Endothelial cell of umbilical vein (primary cell): Measurements from ENCODE around the gene CIZ1. TPM values are rescaled to one million over a fixed set of nuclear protein-coding genes. Genes with fewer than 3 reads are reported as not detected.

Source experiments
- BruUV-seq: library from RNA; stranded (reverse); fragments of 400-500 nt; replicated peaks from 2 replicates; lab custom pipeline; 2021; lab: Mats Ljungman, UMichigan
- CTCF ChIA-PET: fragments of 300-600, 350-600 bp; sonication (Branson Sonifier 250); formaldehyde crosslinking; loops from one replicate; lab custom pipeline; 2021; ENCODE audit warnings: antibody characterized with exemption, inconsistent platforms; lab: Charles Lee
- POLR2A ChIA-PET: fragments of 300-600, 350-600 bp; sonication (Branson Sonifier 250); formaldehyde crosslinking; loops from one replicate; lab custom pipeline; 2021; ENCODE audit warnings: antibody characterized with exemption, inconsistent platforms; lab: Charles Lee
- DNase-seq: peaks from one replicate; pipeline ENCODE4 v3.0.0-alpha.2; 2011; ENCODE audit warnings: low read depth, low spot score
- FAIRE-seq: peaks from 2 replicates; lab custom pipeline; 2011; peaks lifted over from hg19 to GRCh38; lab: Jason Lieb, UNC
- H2AFZ ChIP-seq: 2 replicates; pipeline ENCODE4 v1.6.0; 2012; ENCODE audit warnings: low read depth, low read length, control low read depth, inconsistent platforms
- H3K27ac ChIP-seq: 2 replicates; pipeline ENCODE4 v1.5.1; 2011; ENCODE audit warnings: low read depth, mild to moderate bottlenecking, control low read depth, low read length, moderate library complexity; ENCODE audit not compliant: insufficient read depth
- H3K27me3 ChIP-seq, 2 experiments: 2 replicates each; pipeline versions ENCODE4 v1.6.0 to v1.6.1; 2011; ENCODE audit warnings: low read length in 2 of 2, mixed read lengths in 1 of 2; ENCODE audit not compliant: control insufficient read depth in 2 of 2, insufficient read depth in 2 of 2
- H3K36me3 ChIP-seq, 2 experiments: 2 replicates in 1 of 2; 3 replicates in 1 of 2; pipeline ENCODE4 v1.5.1; 2011; ENCODE audit warnings: low read length in 2 of 2, mild to moderate bottlenecking in 1 of 2, moderate library complexity in 1 of 2; ENCODE audit not compliant: control insufficient read depth in 2 of 2, insufficient read depth in 2 of 2; ENCODE audit errors: extremely low read depth in 1 of 2
- H3K4me1 ChIP-seq: 3 replicates; pipeline ENCODE4 v1.5.1; 2011; ENCODE audit warnings: mild to moderate bottlenecking, low read length; ENCODE audit not compliant: control insufficient read depth, insufficient read depth; ENCODE audit errors: extremely low read depth
- H3K4me2 ChIP-seq: 2 replicates; pipeline ENCODE4 v1.6.1; 2011; ENCODE audit warnings: low read length, control low read depth, mixed read lengths; ENCODE audit not compliant: insufficient read depth
- H3K4me3 ChIP-seq, 3 experiments: fragments of 200-600 bp in 1 of 3; sonication (generic), shearing (Covaris generic) in 1 of 3; replicated peaks in 1 of 3; 2 replicates each; pipeline ENCODE4 v1.5.1; 2011 to 2016; ENCODE audit warnings: control low read depth in 3 of 3, low read length in 3 of 3, mild to moderate bottlenecking in 2 of 3, inconsistent platforms in 1 of 3, low read depth in 1 of 3, moderate library complexity in 1 of 3; ENCODE audit not compliant: insufficient read depth in 1 of 3
- H3K79me2 ChIP-seq: 2 replicates; pipeline ENCODE4 v1.6.0; 2012; ENCODE audit warnings: low read length, inconsistent platforms; ENCODE audit not compliant: control insufficient read depth, insufficient read depth
- H3K9ac ChIP-seq: replicated peaks from 2 replicates; pipeline ENCODE3; 2011; ENCODE audit warnings: low read length, control low read depth; ENCODE audit not compliant: insufficient read depth; ENCODE audit errors: extremely low read depth
- H3K9me1 ChIP-seq: replicated peaks from 3 replicates; pipeline ENCODE4 v1.6.0; 2011; ENCODE audit warnings: mild to moderate bottlenecking, low read length; ENCODE audit not compliant: control insufficient read depth, insufficient read depth; ENCODE audit errors: extremely low read depth
- H3K9me3 ChIP-seq: replicated peaks from 2 replicates; pipeline ENCODE4 v1.5.1; 2012; ENCODE audit warnings: low read length, inconsistent platforms; ENCODE audit not compliant: control insufficient read depth, insufficient read depth
- H4K20me1 ChIP-seq: replicated peaks from 2 replicates; pipeline ENCODE3; 2011; ENCODE audit warnings: mild to moderate bottlenecking, low read length; ENCODE audit not compliant: control insufficient read depth, insufficient read depth; ENCODE audit errors: extremely low read depth
- MYC ChIP-seq: IDR thresholded peaks from one replicate; pipeline ENCODE4 v1.6.1; 2011; ENCODE audit warnings: mild to moderate bottlenecking, low read depth, low read length
- POLR2AphosphoS5 ChIP-seq: IDR thresholded peaks from 2 replicates; pipeline ENCODE4 v1.6.1; 2012; ENCODE audit warnings: low read depth, mild to moderate bottlenecking, control low read depth, low read length, moderate library complexity; ENCODE audit not compliant: insufficient read depth
- dilution Hi-C: fragments of 300-500 bp; cut with MboI; formaldehyde crosslinking; loops from one replicate; pipeline ENCODE4 v1.15.0; 2019; ENCODE audit warnings: low sequenced_read_pairs; ENCODE audit not compliant: extremely low pct_ligation_motif_present
- intact Hi-C: fragments of 100-400 bp; cut with micrococcal nuclease; formaldehyde crosslinking; loops from one replicate; pipeline ENCODE4 v1.10.0; 2022
- polyA plus RNA-seq, 4 experiments: library from polyadenylated mRNA; depleted of rRNA in 3 of 4; stranded (reverse) in 3 of 4; unstranded in 1 of 4; fragments of >200 nt; gene quantifications; 2 replicates each; pipeline versions ENCODE4 v1.2.1 to v1.2.3, GENCODE V29; 2011 to 2012; ENCODE audit warnings: missing spikeins in 1 of 4
- total RNA-seq: library from RNA; stranded (reverse); gene quantifications from 2 replicates; pipeline ENCODE4 v1.2.3, GENCODE V29; 2021
- TF ChIP-seq, protein P1 (sequence below), 2 donors: IDR thresholded peaks; 1 replicate in 1 of 2; 2 replicates in 1 of 2; pipeline ENCODE4 v1.5.1; 2011; ENCODE audit warnings: low read length in 2 of 2, mild to moderate bottlenecking in 2 of 2, moderate library complexity in 2 of 2, control low read depth in 1 of 2, inconsistent platforms in 1 of 2, low read depth in 1 of 2; ENCODE audit not compliant: insufficient read depth in 1 of 2; ENCODE audit errors: extremely low read depth in 1 of 2

The CIZ1 gene
- total and polyA plus RNA-seq, 2 donors (not counting 3 experiments of a cell fraction or from before 2014, with no cell fraction given): 88.3 to 150 TPM

GRCh38 chr9:128218172-128218517 is 26.8 kb upstream of the CIZ1 start:
- no peak overlapping the region for H3K4me2 ChIP-seq
- no TSS peak for BruUV-seq

More at GRCh38 chr9:128218172-128218517, 26.8 kb upstream of the CIZ1 start:
- H3K79me2 ChIP-seq: no peaks in the 10 kb centered on the region
- no peaks in the 10 kb centered on the region for H3K36me3 ChIP-seq
- dilution Hi-C loops: no loop called here
- no peak overlapping the region for H2AFZ ChIP-seq
- H3K9me3 ChIP-seq: no peaks in the 10 kb centered on the region
- peaks cover 0 to 2% of the 10 kb centered on the region in 2 experiments for H3K27me3 ChIP-seq
- H3K9me1 ChIP-seq: no peaks in the 10 kb centered on the region
- DNase-seq (no peak), FAIRE-seq (no peak)
- peaks cover 3% of the 10 kb centered on the region for H3K4me1 ChIP-seq
- TF ChIP-seq MYC (no peak), POLR2AphosphoS5 (no peak)
- TF ChIP-seq, protein P1, sequence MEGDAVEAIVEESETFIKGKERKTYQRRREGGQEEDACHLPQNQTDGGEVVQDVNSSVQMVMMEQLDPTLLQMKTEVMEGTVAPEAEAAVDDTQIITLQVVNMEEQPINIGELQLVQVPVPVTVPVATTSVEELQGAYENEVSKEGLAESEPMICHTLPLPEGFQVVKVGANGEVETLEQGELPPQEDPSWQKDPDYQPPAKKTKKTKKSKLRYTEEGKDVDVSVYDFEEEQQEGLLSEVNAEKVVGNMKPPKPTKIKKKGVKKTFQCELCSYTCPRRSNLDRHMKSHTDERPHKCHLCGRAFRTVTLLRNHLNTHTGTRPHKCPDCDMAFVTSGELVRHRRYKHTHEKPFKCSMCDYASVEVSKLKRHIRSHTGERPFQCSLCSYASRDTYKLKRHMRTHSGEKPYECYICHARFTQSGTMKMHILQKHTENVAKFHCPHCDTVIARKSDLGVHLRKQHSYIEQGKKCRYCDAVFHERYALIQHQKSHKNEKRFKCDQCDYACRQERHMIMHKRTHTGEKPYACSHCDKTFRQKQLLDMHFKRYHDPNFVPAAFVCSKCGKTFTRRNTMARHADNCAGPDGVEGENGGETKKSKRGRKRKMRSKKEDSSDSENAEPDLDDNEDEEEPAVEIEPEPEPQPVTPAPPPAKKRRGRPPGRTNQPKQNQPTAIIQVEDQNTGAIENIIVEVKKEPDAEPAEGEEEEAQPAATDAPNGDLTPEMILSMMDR (IDR thresholded peaks at IDR 0.05; ENCODE audit: extremely low read depth in 1 of 2, insufficient read depth in 1 of 2, low read depth in 1 of 2, low read length in 2 of 2): no peak
- H3K27ac ChIP-seq: no peak overlapping the region
- intact Hi-C loops: loop anchor here (2.0 kb wide), 1 partner anchor 13 kb away; no protein-coding TSS in a partner anchor
- ChIA-PET CTCF (interaction anchor here (0.7 to 1.4 kb wide), 4 partner anchors 11 to 37 kb away, joined by 3 to 6 read pairs (median 4); no protein-coding TSS in a partner anchor), POLR2A (interaction anchor here (0.6 kb wide), 1 partner anchor 18 kb away, joined by 3 read pairs; no protein-coding TSS in a partner anchor)
- H3K4me3 ChIP-seq: no peak overlapping the region
- no peaks in the 10 kb centered on the region for H4K20me1 ChIP-seq
- no peak overlapping the region for H3K9ac ChIP-seq
